Erythroblast (primary cell): ENCODE results near the gene ABHD2.

Experiments used
- GATA1 ChIP-seq: IDR thresholded peaks from 2 replicates; pipeline ENCODE4 v1.6.1; 2011; ENCODE audit warnings: low read depth, mild to moderate bottlenecking, control low read depth, low read length, moderate library complexity
- POLR2A ChIP-seq: IDR thresholded peaks from 2 replicates; pipeline ENCODE4 v1.6.1; 2011; ENCODE audit warnings: mild to moderate bottlenecking, low read length

- TF ChIP-seq POLR2A: no peak
- no peak for TF ChIP-seq GATA1
Measured at GRCh38 chr15:89138999-89139612, 50.9 kb downstream of the ABHD2 start.
